Measurements from ENCODE around the gene ZFYVE28. TPM values are rescaled to one million over a fixed set of nuclear protein-coding genes. Genes with fewer than 3 reads are reported as not detected.

Gene ZFYVE28
- total and polyA plus RNA-seq, 10 of the 15 experiments (the other 5 are each of a cell fraction or from before 2014, with no cell fraction given): 0.06 to 1.9 (median 0.22) TPM; not detected in 1

- TF ChIP-seq ZBTB11 (CRISPR knock-in tag; IDR thresholded peaks at IDR 0.05): no peak
- TF ChIP-seq RAD51 (IDR thresholded peaks at IDR 0.05): no peak
- TF ChIP-seq STAT3 (IDR thresholded peaks at IDR 0.05; ENCODE audit: low read depth, low read length): no peak
- no peak for TF ChIP-seq RUNX3 (IDR thresholded peaks at IDR 0.05; ENCODE audit: low read length)
- TF ChIP-seq PAX5 (IDR thresholded peaks at IDR 0.05; ENCODE audit: borderline replicate concordance, low read depth, low read length): no peak
- peak; percentile 89 for TF ChIP-seq SP1 (IDR thresholded peaks at IDR 0.05; ENCODE audit: low read depth, low read length)
- no peak for TF ChIP-seq CUX1 (IDR thresholded peaks at IDR 0.05; ENCODE audit: insufficient replicate concordance, low read depth, low read length)
- TF ChIP-seq ATF3 (IDR thresholded peaks at IDR 0.05; ENCODE audit: borderline replicate concordance, extremely low read depth, low read depth, low read length): no peak
- 0 out of 2 replicates have a peak, but pooled peaks have one; percentile 57 for TF ChIP-seq SMARCA5 (IDR thresholded peaks at IDR 0.05)
These were observed 156.1 kb downstream of the ZFYVE28 start (continued) for GRCh38 chr4:2262145-2262943.

Measured in GM12878 (cell line).